ENCODE results near the gene PTPN2.

PTPN2 gene

GRCh38 chr18:12751503-12751884, 132.5 kb downstream of the PTPN2 start:
- no peak overlapping the region for H3K4me3 ChIP-seq (ENCODE audit: low read length)
- no peak for TF ChIP-seq CTCF (conservative IDR thresholded peaks at IDR 0.05; ENCODE audit: low read length)
- no peak for DNase-seq (ENCODE audit: low read depth)

GRCh38 chr18:12750715-12751502, 133.1 kb downstream of the PTPN2 start:
- no peak for DNase-seq (ENCODE audit: low read depth)
- no peak for TF ChIP-seq CTCF (conservative IDR thresholded peaks at IDR 0.05; ENCODE audit: low read length)
- no peak overlapping the region for H3K4me3 ChIP-seq (ENCODE audit: low read length)

- no peak overlapping the region for H3K4me3 ChIP-seq (ENCODE audit: low read length)
- no peak for TF ChIP-seq CTCF (conservative IDR thresholded peaks at IDR 0.05; ENCODE audit: low read length)
- DNase-seq (ENCODE audit: low read depth) = peak; percentile 53
Observed at GRCh38 chr18:12750076-12750714, 133.8 kb downstream of the PTPN2 start.

- H3K4me3 ChIP-seq (ENCODE audit: low read length) = no peak overlapping the region
- no peak for TF ChIP-seq CTCF (conservative IDR thresholded peaks at IDR 0.05; ENCODE audit: low read length)
- no peak for DNase-seq (ENCODE audit: low read depth)
Observed at GRCh38 chr18:12749121-12749520, 134.9 kb downstream of the PTPN2 start.

GRCh38 chr18:12748671-12749070, 135.4 kb downstream of the PTPN2 start:
- DNase-seq (ENCODE audit: low read depth) = peak; percentile 33
- H3K4me3 ChIP-seq (ENCODE audit: low read length) = no peak overlapping the region
- TF ChIP-seq CTCF (conservative IDR thresholded peaks at IDR 0.05; ENCODE audit: low read length) = no peak

GRCh38 chr18:12747530-12748315, 136.3 kb downstream of the PTPN2 start:
- TF ChIP-seq CTCF (conservative IDR thresholded peaks at IDR 0.05; ENCODE audit: low read length) = no peak
- DNase-seq (ENCODE audit: low read depth) = peak; percentile 53
- no peak overlapping the region for H3K4me3 ChIP-seq (ENCODE audit: low read length)

Data from AG10803 (cell line).